CD14-positive monocyte (primary cell): ENCODE data around the gene CAPN1. TPM values are rescaled to one million over a fixed set of nuclear protein-coding genes. Genes with fewer than 3 reads are reported as not detected.
"Not testable (repeated sequence)": the region's sequence is repeated elsewhere in the genome, so short reads cannot be mapped to it uniquely, and the experiment has no call there.

Experiments used
- DNase-seq, 3 donors: peaks; one replicate each; pipeline ENCODE4 v3.0.0-alpha.2; 2011 to 2022
- H2AFZ ChIP-seq: 2 replicates; pipeline ENCODE4 v1.6.0; 2012; ENCODE audit warnings: mild to moderate bottlenecking, low read depth, low read length, inconsistent platforms; ENCODE audit not compliant: insufficient read depth, poor library complexity, severe bottlenecking
- H3K27ac ChIP-seq, 2 donors: 1 replicate in 1 of 2; 2 replicates in 1 of 2; pipeline ENCODE4 v1.5.1; 2012 to 2013; ENCODE audit warnings: low read length in 2 of 2, control low read depth in 1 of 2, inconsistent platforms in 1 of 2, low read depth in 1 of 2, mild to moderate bottlenecking in 1 of 2
- H3K27me3 ChIP-seq, 2 donors: one replicate each; pipeline versions ENCODE4 v1.6.0 to v1.6.1; 2011 to 2013; ENCODE audit warnings: low read length in 2 of 2; ENCODE audit not compliant: control insufficient read depth in 2 of 2, insufficient read depth in 2 of 2
- H3K36me3 ChIP-seq, 2 donors: replicated peaks in 1 of 2; 1 replicate in 1 of 2; 2 replicates in 1 of 2; pipeline versions ENCODE4 v1.5.1 to v1.6.1; 2012 to 2013; ENCODE audit warnings: low read length in 2 of 2, control low read depth in 1 of 2, inconsistent platforms in 1 of 2, mild to moderate bottlenecking in 1 of 2; ENCODE audit not compliant: insufficient read depth in 2 of 2, control insufficient read depth in 1 of 2
- H3K4me1 ChIP-seq, 2 donors: 1 replicate in 1 of 2; 2 replicates in 1 of 2; pipeline versions ENCODE4 v1.5.1 to v1.6.1; 2012 to 2013; ENCODE audit warnings: low read length in 2 of 2, control low read depth in 1 of 2, inconsistent platforms in 1 of 2, mild to moderate bottlenecking in 1 of 2, moderate library complexity in 1 of 2; ENCODE audit not compliant: insufficient read depth in 2 of 2, control insufficient read depth in 1 of 2
- H3K4me2 ChIP-seq: replicated peaks from 2 replicates; pipeline ENCODE3; 2012; ENCODE audit warnings: low read length, moderate library complexity, mild to moderate bottlenecking; ENCODE audit not compliant: poor library complexity, severe bottlenecking; ENCODE audit errors: extremely low read depth
- H3K4me3 ChIP-seq, 3 experiments: fragments of 200-600 bp in 1 of 3; sonication (generic) in 1 of 3; replicated peaks in 1 of 3; 1 replicate in 2 of 3; 2 replicates in 1 of 3; pipeline ENCODE4 v1.5.1; 2011 to 2013; ENCODE audit warnings: low read length in 3 of 3, mild to moderate bottlenecking in 3 of 3, control low read depth in 2 of 3, low read depth in 2 of 3, inconsistent platforms in 1 of 3, moderate library complexity in 1 of 3
- H3K79me2 ChIP-seq: 2 replicates; pipeline ENCODE4 v1.6.0; 2012; ENCODE audit warnings: mild to moderate bottlenecking, control low read depth, inconsistent platforms, low read length, moderate library complexity; ENCODE audit not compliant: insufficient read depth
- H3K9ac ChIP-seq: 2 replicates; pipeline ENCODE4 v1.6.0; 2017; ENCODE audit warnings: low read length, mild to moderate bottlenecking; ENCODE audit not compliant: insufficient read depth, poor library complexity, severe bottlenecking
- H3K9me3 ChIP-seq, 2 donors: replicated peaks in 1 of 2; 1 replicate in 1 of 2; 2 replicates in 1 of 2; pipeline versions ENCODE4 v1.5.1 to v1.6.1; 2012 to 2013; ENCODE audit warnings: low read length in 2 of 2, control low read depth in 1 of 2; ENCODE audit not compliant: control insufficient read depth in 1 of 2, insufficient read depth in 1 of 2
- H4K20me1 ChIP-seq: 2 replicates; pipeline ENCODE4 v1.6.0; 2012; ENCODE audit warnings: mild to moderate bottlenecking, low read length, control low read depth, moderate library complexity; ENCODE audit not compliant: insufficient read depth
- H3K27ac Mint-ChIP-seq, 7 donors: one replicate each; pipeline ENCODE4 v1.8.0; 2020; ENCODE audit warnings: mild to moderate bottlenecking in 7 of 7, mixed read lengths in 7 of 7, moderate library complexity in 6 of 7, inconsistent platforms in 2 of 7
- H3K27me3 Mint-ChIP-seq, 3 donors: one replicate each; pipeline ENCODE4 v1.8.0; 2021 to 2022; ENCODE audit warnings: low read depth in 3 of 3, mild to moderate bottlenecking in 3 of 3, mixed read lengths in 3 of 3, moderate library complexity in 3 of 3, inconsistent platforms in 1 of 3
- H3K36me3 Mint-ChIP-seq, 2 donors: one replicate each; pipeline ENCODE4 v1.8.0; 2020; ENCODE audit warnings: mixed read lengths in 2 of 2, inconsistent platforms in 1 of 2, mild to moderate bottlenecking in 1 of 2
- H3K4me1 Mint-ChIP-seq: one replicate; pipeline ENCODE4 v1.8.0; 2020; ENCODE audit warnings: mild to moderate bottlenecking, mixed read lengths
- H3K4me3 Mint-ChIP-seq, 2 donors: one replicate each; pipeline ENCODE4 v1.8.0; 2020; ENCODE audit warnings: mild to moderate bottlenecking in 2 of 2, mixed read lengths in 2 of 2, moderate library complexity in 1 of 2
- H3K9me3 Mint-ChIP-seq, 7 donors: one replicate each; pipeline ENCODE4 v1.8.0; 2020 to 2022; ENCODE audit warnings: mixed read lengths in 7 of 7, mild to moderate bottlenecking in 6 of 7, moderate library complexity in 6 of 7, inconsistent platforms in 2 of 7
- WGBS: methylation state at CpG from one replicate; pipeline ENCODE4 v1.1.5; 2013; ENCODE audit warnings: missing lambda C conversion rate; ENCODE audit not compliant: insufficient coverage; 5-methylcytosine and 5-hydroxymethylcytosine counted together
- intact Hi-C, 2 donors: fragments of 100-400 bp; cut with micrococcal nuclease; formaldehyde crosslinking; loops; one replicate each; pipeline versions ENCODE4 v1.15.0 to v1.15.1; 2023
- polyA plus RNA-seq, 3 donors: library from polyadenylated mRNA; depleted of rRNA in 1 of 3; unstranded in 2 of 3; stranded (reverse) in 1 of 3; fragments of 300-500 nt in 2 of 3; fragments of >200 nt in 1 of 3; fragmentation: Illumina TruSeq in 2 of 3; gene quantifications; 1 replicate in 2 of 3; 2 replicates in 1 of 3; pipeline ENCODE4 v1.2.3, GENCODE V29; 2012 to 2021
- TF ChIP-seq, protein P1 (sequence below): fragments of 200-600 bp; IDR thresholded peaks from one replicate; pipeline ENCODE4 v1.8.0; 2022; ENCODE audit warnings: antibody characterized with exemption, mild to moderate bottlenecking

The CAPN1 gene
- polyA plus RNA-seq, 3 donors = 128 to 140 (median 129) TPM

- Mint-ChIP-seq H3K9me3 (peaks cover 0 to 4% (median 0%) of the 10 kb centered on the region in 7 donors), H3K27me3 (peaks cover 1 to 3% (median 2%) of the 10 kb centered on the region in 3 donors), H3K36me3 (no peaks in the 10 kb centered on the region), H3K4me1 (no peaks in the 10 kb centered on the region), H3K4me3 (no peak overlapping the region), H3K27ac (no peak overlapping the region)
- Histone ChIP-seq H3K36me3 (no peaks in the 10 kb centered on the region), H3K9ac (no peak overlapping the region), H3K9me3 (peaks cover 0 to under 1% of the 10 kb centered on the region in 2 donors), H3K4me1 (no peaks in the 10 kb centered on the region), H3K79me2 (no peaks in the 10 kb centered on the region), H2AFZ (no peak overlapping the region), H3K27ac (no peak overlapping the region), H3K27me3 (no peaks in the 10 kb centered on the region), H3K4me3 (no peak overlapping the region), H4K20me1 (no peaks in the 10 kb centered on the region), H3K4me2 (no peak overlapping the region)
- intact Hi-C loops = no loop called here
- TF ChIP-seq, protein P1, sequence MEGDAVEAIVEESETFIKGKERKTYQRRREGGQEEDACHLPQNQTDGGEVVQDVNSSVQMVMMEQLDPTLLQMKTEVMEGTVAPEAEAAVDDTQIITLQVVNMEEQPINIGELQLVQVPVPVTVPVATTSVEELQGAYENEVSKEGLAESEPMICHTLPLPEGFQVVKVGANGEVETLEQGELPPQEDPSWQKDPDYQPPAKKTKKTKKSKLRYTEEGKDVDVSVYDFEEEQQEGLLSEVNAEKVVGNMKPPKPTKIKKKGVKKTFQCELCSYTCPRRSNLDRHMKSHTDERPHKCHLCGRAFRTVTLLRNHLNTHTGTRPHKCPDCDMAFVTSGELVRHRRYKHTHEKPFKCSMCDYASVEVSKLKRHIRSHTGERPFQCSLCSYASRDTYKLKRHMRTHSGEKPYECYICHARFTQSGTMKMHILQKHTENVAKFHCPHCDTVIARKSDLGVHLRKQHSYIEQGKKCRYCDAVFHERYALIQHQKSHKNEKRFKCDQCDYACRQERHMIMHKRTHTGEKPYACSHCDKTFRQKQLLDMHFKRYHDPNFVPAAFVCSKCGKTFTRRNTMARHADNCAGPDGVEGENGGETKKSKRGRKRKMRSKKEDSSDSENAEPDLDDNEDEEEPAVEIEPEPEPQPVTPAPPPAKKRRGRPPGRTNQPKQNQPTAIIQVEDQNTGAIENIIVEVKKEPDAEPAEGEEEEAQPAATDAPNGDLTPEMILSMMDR = no peak
- WGBS = 75% methylated on average over 19 of the region's 23 CpGs
- DNase-seq = no peak
Measured at GRCh38 chr11:65236194-65237059, 54.7 kb downstream of the CAPN1 start.

GRCh38 chr11:65238302-65238701 lies 56.6 kb downstream of the CAPN1 start:
- intact Hi-C loops, H3K27ac Mint-ChIP-seq, DNase-seq, H3K36me3 Mint-ChIP-seq, H4K20me1 ChIP-seq, H3K4me3 ChIP-seq, H3K4me1 Mint-ChIP-seq, H3K27me3 Mint-ChIP-seq, H3K27ac ChIP-seq, H3K4me3 Mint-ChIP-seq, H3K79me2 ChIP-seq, H2AFZ ChIP-seq, H3K9ac ChIP-seq, H3K36me3 ChIP-seq, H3K4me2 ChIP-seq, H3K27me3 ChIP-seq, H3K4me1 ChIP-seq: not testable (repeated sequence)
- H3K9me3 Mint-ChIP-seq = peaks cover 7 to 18% (median 13%) of the 10 kb centered on the region in 7 donors
- 80% methylated on average over 2 of the region's 6 CpGs for WGBS
- H3K9me3 ChIP-seq = peaks cover 18% of the 10 kb centered on the region in 2 donors
